SU-DHL-6 (cell line): Measurements from ENCODE around the gene SLC39A6.

ENCODE experiments used
- EZH2phosphoT487 ChIP-seq: fragments of 200-600 bp; sonication (generic), shearing (Covaris generic); conservative IDR thresholded peaks from 2 replicates; pipeline ENCODE4 v1.6.1; 2018; ENCODE audit warnings: mild to moderate bottlenecking, antibody characterized with exemption, low read length, moderate library complexity, mixed read lengths
- TF ChIP-seq, protein P1 (sequence below): fragments of 200-600 bp; sonication (generic); IDR thresholded peaks from one replicate; pipeline ENCODE4 v1.5.1; 2017; ENCODE audit warnings: antibody characterized with exemption, mild to moderate bottlenecking, low read length, moderate library complexity; ENCODE audit not compliant: insufficient read depth, poor library complexity, severe bottlenecking

DNA sequence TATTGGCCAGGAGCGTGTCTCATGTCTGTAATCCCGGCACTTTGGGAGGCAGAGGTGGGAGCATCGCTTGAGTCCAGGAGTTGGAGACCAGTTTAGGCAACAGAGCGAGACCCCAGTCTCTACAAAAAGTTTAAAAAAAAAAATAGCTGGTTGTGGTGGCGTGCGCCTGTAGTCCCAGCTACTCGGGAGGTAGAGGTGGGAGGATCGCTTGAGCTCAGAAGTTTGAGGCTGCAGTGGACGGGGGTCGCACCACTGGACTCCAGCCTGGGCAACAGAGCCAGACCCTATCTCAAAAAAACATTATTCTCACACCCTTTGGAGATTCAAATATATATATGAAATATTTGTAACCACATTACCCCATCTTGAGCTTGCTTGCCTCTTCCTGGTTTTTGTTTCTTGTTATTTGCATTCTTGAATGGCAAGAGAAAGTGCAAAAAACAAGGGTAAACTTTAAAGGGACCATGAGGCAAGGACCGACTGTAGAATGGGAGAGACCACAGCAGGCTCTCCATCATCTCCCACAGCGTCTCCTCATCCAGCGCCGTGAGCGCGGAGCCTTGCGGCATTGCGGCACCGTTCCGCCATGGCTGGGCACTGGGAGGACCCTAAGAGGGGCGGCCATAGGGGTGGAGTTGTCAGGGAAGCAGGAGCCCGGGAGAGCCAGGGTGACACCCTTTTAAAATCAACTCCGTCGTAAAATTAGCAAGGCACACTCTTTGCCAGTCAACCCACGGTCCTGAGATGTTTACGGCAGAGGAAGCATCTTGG is 1.9 kb upstream of the SLC39A6 start:
- TF ChIP-seq, protein P1, sequence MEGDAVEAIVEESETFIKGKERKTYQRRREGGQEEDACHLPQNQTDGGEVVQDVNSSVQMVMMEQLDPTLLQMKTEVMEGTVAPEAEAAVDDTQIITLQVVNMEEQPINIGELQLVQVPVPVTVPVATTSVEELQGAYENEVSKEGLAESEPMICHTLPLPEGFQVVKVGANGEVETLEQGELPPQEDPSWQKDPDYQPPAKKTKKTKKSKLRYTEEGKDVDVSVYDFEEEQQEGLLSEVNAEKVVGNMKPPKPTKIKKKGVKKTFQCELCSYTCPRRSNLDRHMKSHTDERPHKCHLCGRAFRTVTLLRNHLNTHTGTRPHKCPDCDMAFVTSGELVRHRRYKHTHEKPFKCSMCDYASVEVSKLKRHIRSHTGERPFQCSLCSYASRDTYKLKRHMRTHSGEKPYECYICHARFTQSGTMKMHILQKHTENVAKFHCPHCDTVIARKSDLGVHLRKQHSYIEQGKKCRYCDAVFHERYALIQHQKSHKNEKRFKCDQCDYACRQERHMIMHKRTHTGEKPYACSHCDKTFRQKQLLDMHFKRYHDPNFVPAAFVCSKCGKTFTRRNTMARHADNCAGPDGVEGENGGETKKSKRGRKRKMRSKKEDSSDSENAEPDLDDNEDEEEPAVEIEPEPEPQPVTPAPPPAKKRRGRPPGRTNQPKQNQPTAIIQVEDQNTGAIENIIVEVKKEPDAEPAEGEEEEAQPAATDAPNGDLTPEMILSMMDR: no peak
- TF ChIP-seq EZH2phosphoT487: no peak
